Activated CD4-positive, CD25-positive, alpha-beta regulatory T cell (primary cell): ENCODE data around the gene IFNA21.
"Not testable (repeated sequence)": the region's sequence is repeated elsewhere in the genome, so short reads cannot be mapped to it uniquely, and the experiment has no call there.

ENCODE experiments used
- DNase-seq, 4 experiments: peaks; one replicate each; lab custom pipeline; 2025; lab: John Stamatoyannopoulos, UW

The IFNA21 gene

DNA sequence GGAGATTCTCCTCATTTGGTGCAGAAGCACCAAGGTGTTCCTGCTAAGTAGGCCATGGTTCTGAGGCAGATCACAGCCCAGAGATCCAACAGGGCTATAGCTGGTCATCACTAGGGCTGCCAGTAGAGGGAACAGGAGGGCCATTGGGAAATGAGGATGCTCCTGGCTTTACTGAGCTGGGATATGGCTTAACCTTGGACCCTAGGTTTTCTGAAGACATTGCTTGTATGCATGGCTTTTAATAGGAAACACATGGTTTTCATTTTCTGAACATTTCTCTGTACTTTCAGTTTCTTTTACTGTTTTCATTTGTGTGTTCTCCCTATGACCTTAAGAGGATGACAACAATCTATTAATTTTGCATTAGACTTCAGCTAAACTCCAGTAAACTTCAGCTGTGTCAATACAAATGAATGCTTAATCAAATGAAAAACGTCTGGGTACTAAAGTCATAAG, 25.0 kb downstream of the IFNA21 start, which contains the start of gene IFNW1:
Gene IFNW1, minus strand, starts transcription at position 406 of the 456 bp plus-strand sequence. Its CDS starts 262 bp downstream, at position 144.
- no peak for DNase-seq

DNA sequence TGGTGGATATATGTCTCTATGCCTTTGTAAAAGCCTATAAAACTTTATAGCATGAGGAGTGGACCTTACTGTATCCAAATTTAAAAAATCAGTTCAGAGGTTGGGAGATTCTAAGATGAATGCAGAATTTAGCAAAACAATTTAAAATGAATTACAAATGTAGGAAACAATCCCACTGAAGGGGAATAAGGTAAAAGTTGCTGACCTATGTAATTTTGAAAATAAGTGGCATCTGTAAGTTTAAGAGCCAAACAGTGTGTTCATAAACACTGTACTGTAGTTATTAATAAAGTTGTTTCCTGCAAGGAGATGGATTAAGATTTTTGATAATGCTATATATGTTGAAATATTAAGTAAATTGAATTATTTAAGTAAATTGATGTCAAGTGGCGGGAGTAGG, 29.4 kb downstream of the IFNA21 start:
- DNase-seq: no peak

- DNase-seq: no peak
These were observed 30.7 kb downstream of the IFNA21 start for GRCh38 chr9:21135736-21136135.

DNA sequence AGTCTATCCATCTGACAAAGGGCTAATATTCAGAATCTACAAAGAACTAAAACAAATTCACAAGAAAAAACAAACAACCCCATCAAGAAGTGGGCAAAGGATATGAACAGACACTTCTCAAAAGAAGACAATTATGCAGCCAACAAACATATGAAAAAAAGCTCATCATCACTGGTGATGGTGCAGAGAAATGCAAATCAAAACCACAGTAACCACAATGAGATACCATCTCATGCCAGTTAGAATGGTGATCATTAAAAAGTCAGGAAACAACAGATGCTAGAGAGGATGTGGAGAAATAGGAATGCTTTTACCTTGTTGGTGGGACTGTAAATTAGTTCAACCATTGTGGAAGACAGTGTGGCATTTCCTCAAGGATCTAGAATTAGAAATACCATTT, 38.3 kb downstream of the IFNA21 start:
- not testable (repeated sequence) for DNase-seq

- no peak for DNase-seq
These were observed 44.7 kb downstream of the IFNA21 start for GRCh38 chr9:21121595-21122251.

GRCh38 chr9:21121079-21121478, 45.4 kb downstream of the IFNA21 start:
- no peak for DNase-seq

DNA sequence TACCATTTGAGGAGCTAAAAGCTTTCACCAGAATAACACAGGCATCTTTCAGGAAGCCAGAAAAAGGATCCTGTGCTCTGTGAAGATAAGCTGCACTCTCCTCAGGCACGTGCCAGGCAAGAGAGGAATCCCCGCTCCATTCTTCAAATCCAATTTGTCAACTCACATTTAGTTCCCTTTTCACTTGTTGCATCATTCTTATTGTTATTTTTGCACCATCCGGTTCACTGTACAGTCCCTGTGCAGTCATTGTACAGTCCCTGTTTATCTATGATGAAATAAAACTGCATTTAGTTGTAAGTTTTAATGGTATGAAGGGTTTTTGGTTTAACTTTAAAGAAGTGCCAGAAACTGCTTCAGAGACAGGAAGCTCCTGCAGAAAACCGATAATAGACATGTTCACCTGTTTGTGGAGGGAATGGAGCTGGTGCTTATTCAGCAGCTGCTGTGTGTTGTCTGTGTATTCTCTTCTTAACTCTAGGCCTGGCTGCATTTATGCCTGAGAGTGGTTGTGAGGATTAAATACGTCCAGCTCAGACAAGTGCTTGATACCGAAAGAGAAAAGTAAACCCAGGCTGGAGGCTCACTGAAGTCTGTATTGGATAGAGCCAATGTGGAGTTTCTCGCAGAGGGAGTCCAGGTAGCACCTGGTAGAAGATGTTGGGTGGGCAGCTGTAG, 47.2 kb downstream of the IFNA21 start:
- no peak for DNase-seq
